Measurements from ENCODE around the gene CRABP2.

The CRABP2 gene

DNA sequence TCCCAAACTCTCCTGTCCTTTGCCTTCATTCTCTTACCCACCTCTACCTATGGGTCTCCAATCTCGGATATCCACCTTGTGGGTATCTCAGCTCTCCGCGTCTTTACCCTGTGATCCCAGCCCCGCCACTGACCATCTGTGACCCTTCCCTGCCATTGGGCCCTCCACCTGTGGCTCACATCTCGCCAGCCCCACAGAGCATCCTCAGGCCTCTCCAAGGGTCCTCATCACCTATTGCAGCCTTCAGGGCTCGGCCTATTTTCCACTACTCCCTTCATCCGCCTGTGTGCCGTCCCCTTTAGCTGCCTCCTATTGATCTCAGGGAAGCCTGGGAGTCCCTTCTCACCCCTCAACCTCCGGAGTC is 52.4 kb downstream of the CRABP2 start:
- DNase-seq, result no peak

DNA sequence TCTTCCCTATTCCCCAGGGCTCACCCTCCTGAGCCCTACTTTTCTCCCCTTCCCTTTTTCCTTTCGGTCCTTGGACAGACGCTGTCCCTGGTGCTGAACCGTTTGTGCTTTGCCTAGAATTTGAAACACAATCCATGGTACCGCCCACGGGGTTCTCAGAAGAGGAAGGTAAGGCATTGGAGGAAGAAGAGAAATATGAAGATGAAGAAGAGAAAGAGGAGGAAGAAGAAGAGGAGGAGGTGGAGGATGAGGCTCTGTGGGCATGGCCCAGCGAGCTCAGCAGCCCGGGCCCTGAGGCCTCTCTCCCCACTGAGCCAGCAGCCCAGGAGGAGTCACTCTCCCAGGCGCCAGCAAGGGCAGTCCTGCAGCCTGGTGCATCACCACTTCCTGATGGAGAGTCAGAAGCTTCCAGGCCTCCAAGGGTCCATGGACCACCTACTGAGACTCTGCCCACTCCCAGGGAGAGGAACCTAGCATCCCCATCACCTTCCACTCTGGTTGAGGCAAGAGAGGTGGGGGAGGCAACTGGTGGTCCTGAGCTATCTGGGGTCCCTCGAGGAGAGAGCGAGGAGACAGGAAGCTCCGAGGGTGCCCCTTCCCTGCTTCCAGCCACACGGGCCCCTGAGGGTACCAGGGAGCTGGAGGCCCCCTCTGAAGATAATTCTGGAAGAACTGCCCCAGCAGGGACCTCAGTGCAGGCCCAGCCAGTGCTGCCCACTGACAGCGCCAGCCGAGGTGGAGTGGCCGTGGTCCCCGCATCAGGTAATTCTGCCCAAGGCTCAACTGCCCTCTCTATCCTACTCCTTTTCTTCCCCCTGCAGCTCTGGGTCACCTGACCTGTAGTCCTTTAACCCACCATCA is 53.0 kb downstream of the CRABP2 start:
- no peak for DNase-seq

All from NCI-H146 (cell line).